Fibroblast of pulmonary artery (primary cell): Measurements from ENCODE around the gene TSPAN14.

Experiments used
- DNase-seq: peaks from one replicate; pipeline ENCODE4 v3.0.0-alpha.2; 2010; ENCODE audit warnings: low read depth
- H3K4me3 ChIP-seq: replicated peaks from 2 replicates; pipeline ENCODE4 v1.5.1; 2011; ENCODE audit warnings: low read depth, mild to moderate bottlenecking, control low read depth, low read length, moderate library complexity
- TF ChIP-seq, protein P1 (sequence below): IDR thresholded peaks from 2 replicates; pipeline ENCODE4 v1.5.1; 2011; ENCODE audit warnings: mild to moderate bottlenecking, control low read depth, low read length, inconsistent platforms; ENCODE audit errors: missing control alignments

The TSPAN14 gene

GRCh38 chr10:80460399-80461207, 6.5 kb downstream of the TSPAN14 start:
- TF ChIP-seq, protein P1, sequence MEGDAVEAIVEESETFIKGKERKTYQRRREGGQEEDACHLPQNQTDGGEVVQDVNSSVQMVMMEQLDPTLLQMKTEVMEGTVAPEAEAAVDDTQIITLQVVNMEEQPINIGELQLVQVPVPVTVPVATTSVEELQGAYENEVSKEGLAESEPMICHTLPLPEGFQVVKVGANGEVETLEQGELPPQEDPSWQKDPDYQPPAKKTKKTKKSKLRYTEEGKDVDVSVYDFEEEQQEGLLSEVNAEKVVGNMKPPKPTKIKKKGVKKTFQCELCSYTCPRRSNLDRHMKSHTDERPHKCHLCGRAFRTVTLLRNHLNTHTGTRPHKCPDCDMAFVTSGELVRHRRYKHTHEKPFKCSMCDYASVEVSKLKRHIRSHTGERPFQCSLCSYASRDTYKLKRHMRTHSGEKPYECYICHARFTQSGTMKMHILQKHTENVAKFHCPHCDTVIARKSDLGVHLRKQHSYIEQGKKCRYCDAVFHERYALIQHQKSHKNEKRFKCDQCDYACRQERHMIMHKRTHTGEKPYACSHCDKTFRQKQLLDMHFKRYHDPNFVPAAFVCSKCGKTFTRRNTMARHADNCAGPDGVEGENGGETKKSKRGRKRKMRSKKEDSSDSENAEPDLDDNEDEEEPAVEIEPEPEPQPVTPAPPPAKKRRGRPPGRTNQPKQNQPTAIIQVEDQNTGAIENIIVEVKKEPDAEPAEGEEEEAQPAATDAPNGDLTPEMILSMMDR: no peak
- DNase-seq: peak; percentile 61
- H3K4me3 ChIP-seq: no peak overlapping the region

DNA sequence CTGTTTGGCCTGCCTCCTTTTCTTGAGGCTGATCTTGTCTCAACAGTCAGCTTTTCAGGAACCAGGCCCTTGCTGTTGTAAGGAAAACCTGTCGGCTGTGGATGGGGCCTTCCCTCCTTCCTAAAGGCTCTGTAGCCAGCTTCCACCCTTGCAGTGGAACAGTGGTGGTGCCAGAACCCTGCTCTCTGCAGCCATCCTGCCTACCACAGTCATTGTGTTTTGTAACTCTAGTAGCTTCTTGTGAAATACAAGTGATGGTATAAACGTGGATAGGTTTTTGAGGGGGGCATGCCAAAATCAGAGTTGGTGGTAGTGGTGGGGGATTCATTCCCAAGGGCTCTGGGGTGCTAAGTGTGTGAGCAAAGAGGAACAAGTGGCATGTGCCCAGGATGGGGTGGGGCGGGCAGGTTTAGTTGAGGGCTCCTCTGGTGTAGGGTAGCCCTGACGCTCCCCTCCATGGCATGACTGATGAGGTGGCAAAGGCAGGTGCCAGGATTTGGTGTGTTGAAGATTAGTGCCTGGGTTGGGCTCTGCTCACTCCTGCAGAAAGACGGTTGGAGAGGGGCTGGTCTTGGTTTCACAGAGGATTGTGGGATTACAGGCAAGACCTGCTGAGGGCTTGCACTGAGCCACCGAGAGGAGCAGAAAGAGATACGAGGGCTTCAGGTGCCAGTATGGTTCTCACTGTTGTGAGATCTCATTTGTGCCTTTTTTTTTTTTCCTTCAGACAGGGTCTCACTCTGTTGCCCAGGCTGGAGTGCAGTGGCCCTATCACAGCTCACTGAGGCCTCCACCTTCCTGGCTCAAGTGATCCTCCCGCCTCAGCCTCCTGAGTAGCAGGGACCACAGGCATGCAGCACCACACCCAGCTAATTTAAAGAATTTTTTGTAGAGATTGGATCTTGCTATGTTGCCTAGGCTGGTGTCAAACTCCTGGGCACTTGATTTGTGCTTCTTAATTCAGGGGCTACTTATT, 7.4 kb downstream of the TSPAN14 start:
- TF ChIP-seq, protein P1: no peak
- peak; percentile 64 for DNase-seq
- H3K4me3 ChIP-seq: no peak overlapping the region

DNA sequence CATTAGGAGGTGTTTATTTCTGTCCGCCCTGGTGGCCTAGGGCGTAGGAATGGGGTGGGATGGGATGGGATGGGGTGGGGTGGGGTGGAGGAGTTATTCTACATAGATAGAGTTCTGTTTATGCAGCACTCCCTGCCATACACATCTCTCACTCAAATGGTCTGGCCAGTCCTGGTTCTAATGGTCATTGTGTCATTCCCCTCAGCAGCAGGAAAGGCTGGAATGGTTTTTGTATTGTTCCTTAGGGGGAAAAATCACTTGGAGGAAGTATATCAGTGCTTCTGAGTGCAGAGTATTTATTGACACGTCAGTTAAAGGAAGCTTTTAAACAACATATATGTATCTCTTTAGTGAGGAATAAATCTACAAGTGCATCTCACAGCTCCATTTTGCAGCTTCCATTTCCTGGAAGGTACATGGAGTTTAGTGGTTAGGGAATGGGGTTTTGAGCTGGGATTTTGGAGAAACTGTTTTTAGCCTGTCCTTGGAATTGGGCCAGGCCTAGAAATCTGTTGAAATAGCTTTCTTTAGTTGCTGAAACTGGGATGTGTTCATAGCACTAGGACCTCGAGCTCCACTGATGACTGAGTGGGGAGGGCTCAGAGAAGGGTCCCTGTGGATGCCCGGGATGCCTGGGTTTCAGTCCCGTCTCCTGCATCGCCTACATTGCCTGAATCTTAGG, 8.3 kb downstream of the TSPAN14 start:
- H3K4me3 ChIP-seq: no peak overlapping the region
- DNase-seq: peak; percentile 64
- TF ChIP-seq, protein P1: no peak

- DNase-seq: no peak
- TF ChIP-seq, protein P1: no peak
- H3K4me3 ChIP-seq: no peak overlapping the region
Measured at GRCh38 chr10:80462981-80463741, 9.1 kb downstream of the TSPAN14 start.

GRCh38 chr10:80463868-80464267, 9.8 kb downstream of the TSPAN14 start:
- TF ChIP-seq, protein P1: no peak
- no peak for DNase-seq
- H3K4me3 ChIP-seq: no peak overlapping the region
